Measurements from ENCODE around the gene PDZRN4.

The PDZRN4 gene

GRCh38 chr12:41462312-41462711 is 274.2 kb downstream of the PDZRN4 start:
- no peak for DNase-seq

- DNase-seq: no peak
These were observed 277.4 kb downstream of the PDZRN4 start for GRCh38 chr12:41465526-41465925.

GRCh38 chr12:41466300-41466699 is 278.2 kb downstream of the PDZRN4 start:
- DNase-seq: no peak

GRCh38 chr12:41466802-41467201 is 278.7 kb downstream of the PDZRN4 start:
- DNase-seq: no peak

GRCh38 chr12:41467591-41468325 is 279.6 kb downstream of the PDZRN4 start:
- no peak for DNase-seq

- DNase-seq: no peak
These were observed 280.2 kb downstream of the PDZRN4 start for GRCh38 chr12:41468341-41468740.

- no peak for DNase-seq
These were observed 280.6 kb downstream of the PDZRN4 start for GRCh38 chr12:41468756-41469155.

- no peak for DNase-seq
These were observed 285.3 kb downstream of the PDZRN4 start for GRCh38 chr12:41473441-41473840.

- DNase-seq: no peak
These were observed 285.9 kb downstream of the PDZRN4 start for GRCh38 chr12:41474001-41474400.

- DNase-seq: no peak
These were observed 288.6 kb downstream of the PDZRN4 start for GRCh38 chr12:41476499-41477439.

GRCh38 chr12:41479426-41479825 is 291.3 kb downstream of the PDZRN4 start:
- DNase-seq: no peak

- DNase-seq: no peak
These were observed 297.1 kb downstream of the PDZRN4 start for GRCh38 chr12:41485203-41485602.

- DNase-seq: no peak
These were observed 298.6 kb downstream of the PDZRN4 start for GRCh38 chr12:41486718-41487117.

GRCh38 chr12:41496009-41496408 is 307.9 kb downstream of the PDZRN4 start:
- DNase-seq: no peak

GRCh38 chr12:41497409-41497808 is 309.3 kb downstream of the PDZRN4 start:
- DNase-seq: no peak

- DNase-seq: no peak
These were observed 316.9 kb downstream of the PDZRN4 start for GRCh38 chr12:41504976-41505375.

- no peak for DNase-seq
These were observed 319.2 kb downstream of the PDZRN4 start for GRCh38 chr12:41507286-41507685.

- no peak for DNase-seq
These were observed 321.3 kb downstream of the PDZRN4 start for GRCh38 chr12:41509271-41510055.

- DNase-seq: no peak
These were observed 322.4 kb downstream of the PDZRN4 start for GRCh38 chr12:41510470-41510869.

- no peak for DNase-seq
These were observed 323.1 kb downstream of the PDZRN4 start for GRCh38 chr12:41511247-41511646.

GRCh38 chr12:41512497-41512896 is 324.4 kb downstream of the PDZRN4 start:
- no peak for DNase-seq

- DNase-seq: no peak
These were observed 326.1 kb downstream of the PDZRN4 start for GRCh38 chr12:41514021-41514777.

All from stimulated activated CD4-positive, alpha-beta T cell treated with anti-CD3 and anti-CD28 coated beads, Interleukin-4, amount 100 ng/mL, for 4 hours (primary cell).